SK-N-SH (cell line): ENCODE measurements around the gene JOSD2. TPM values are rescaled to one million over a fixed set of nuclear protein-coding genes. Genes with fewer than 3 reads are reported as not detected.

ENCODE experiments used
- CTCF ChIA-PET: fragments of 300-600, 350-600 bp; formaldehyde crosslinking; extraction: SDS; loops from one replicate; lab custom pipeline; 2021; lab: Yijun Ruan, JAX
- POLR2A ChIA-PET: fragments of 350-600 bp; sonication (Branson Sonifier 250); formaldehyde crosslinking; extraction: SDS; loops from one replicate; lab custom pipeline; 2020; ENCODE audit warnings: antibody characterized with exemption, inconsistent platforms; lab: Yijun Ruan, JAX
- DNase-seq: peaks from one replicate; pipeline ENCODE4 v3.0.0; 2012
- H2AFZ ChIP-seq: fragments of 200-600 bp; sonication (generic); 2 replicates; pipeline ENCODE4 v1.8.1; 2016; ENCODE audit warnings: antibody characterized with exemption, mild to moderate bottlenecking, low read depth
- H3F3A ChIP-seq: fragments of 200-600 bp; sonication (generic); replicated peaks from 2 replicates; pipeline ENCODE3; 2016; ENCODE audit warnings: antibody characterized with exemption, mild to moderate bottlenecking; ENCODE audit not compliant: insufficient read depth
- H3K27ac ChIP-seq, 2 experiments: fragments of 200-500 bp in 1 of 2; fragments of 200-600 bp in 1 of 2; sonication (Bioruptor generic) in 1 of 2; sonication (generic), shearing (Covaris generic) in 1 of 2; 2 replicates each; pipeline versions ENCODE4 v1.5.1 to v1.6.1; 2014 to 2016; ENCODE audit warnings: low read depth in 2 of 2, inconsistent platforms in 1 of 2, low read length in 1 of 2, mild to moderate bottlenecking in 1 of 2, mixed read lengths in 1 of 2
- H3K27me3 ChIP-seq: fragments of 200-600 bp; sonication (generic), shearing (Covaris generic); 2 replicates; pipeline ENCODE4 v1.6.1; 2016; ENCODE audit warnings: mixed run types; ENCODE audit not compliant: insufficient read depth
- H3K36me3 ChIP-seq, 2 experiments: fragments of 200-500 bp in 1 of 2; fragments of 200-600 bp in 1 of 2; sonication (Bioruptor generic) in 1 of 2; sonication (generic) in 1 of 2; replicated peaks in 1 of 2; 2 replicates each; pipeline versions ENCODE3 to v1.5.1; 2014 to 2016; ENCODE audit warnings: low read length in 1 of 2, mild to moderate bottlenecking in 1 of 2; ENCODE audit not compliant: insufficient read depth in 2 of 2, control insufficient read depth in 1 of 2
- H3K4me1 ChIP-seq, 2 experiments: fragments of 200-500 bp in 1 of 2; fragments of 200-600 bp in 1 of 2; sonication (Bioruptor generic) in 1 of 2; sonication (generic), shearing (Covaris generic) in 1 of 2; 2 replicates each; pipeline versions ENCODE4 v1.5.1 to v1.6.1; 2014 to 2016; ENCODE audit warnings: low read depth in 1 of 2, low read length in 1 of 2, mixed run types in 1 of 2; ENCODE audit not compliant: insufficient read depth in 2 of 2, control insufficient read depth in 1 of 2
- H3K4me2 ChIP-seq: fragments of 200-600 bp; sonication (generic), shearing (Covaris generic); 2 replicates; pipeline ENCODE4 v1.6.1; 2017; ENCODE audit warnings: mixed run types
- H3K4me3 ChIP-seq, 2 experiments: fragments of 200-500 bp in 1 of 2; fragments of 200-600 bp in 1 of 2; sonication (Bioruptor generic) in 1 of 2; sonication (generic), shearing (Covaris generic) in 1 of 2; 2 replicates each; pipeline versions ENCODE4 v1.5.1 to v1.8.1; 2014 to 2016; ENCODE audit warnings: low read depth in 2 of 2, inconsistent platforms in 1 of 2, low read length in 1 of 2, mild to moderate bottlenecking in 1 of 2, mixed read lengths in 1 of 2, moderate library complexity in 1 of 2
- H3K79me2 ChIP-seq: fragments of 200-600 bp; sonication (generic); 2 replicates; pipeline ENCODE4 v1.8.1; 2017; ENCODE audit warnings: mild to moderate bottlenecking; ENCODE audit not compliant: insufficient read depth
- H3K9ac ChIP-seq: fragments of 200-600 bp; sonication (generic); 2 replicates; pipeline ENCODE4 v1.6.1; 2017; ENCODE audit warnings: mixed run types
- H3K9me2 ChIP-seq: fragments of 200-600 bp; sonication (generic); 2 replicates; pipeline ENCODE4 v1.6.1; 2017; ENCODE audit warnings: mixed run types
- H3K9me3 ChIP-seq: fragments of 200-600 bp; sonication (generic); 2 replicates; pipeline ENCODE4 v1.6.1; 2017; ENCODE audit warnings: mixed run types, mild to moderate bottlenecking, moderate library complexity
- H4K20me1 ChIP-seq: fragments of 200-600 bp; sonication (generic); 2 replicates; pipeline ENCODE4 v1.6.1; 2017; ENCODE audit warnings: mild to moderate bottlenecking, mixed run types; ENCODE audit not compliant: insufficient read depth
- FOSL2 ChIP-seq: IDR thresholded peaks from 2 replicates; pipeline ENCODE4 v1.4.0; 2012; ENCODE audit warnings: low read depth, mild to moderate bottlenecking, moderate library complexity, borderline replicate concordance
- FOXJ3 ChIP-seq: sonication (generic); formaldehyde crosslinking; IDR thresholded peaks from 2 replicates; pipeline ENCODE4 v1.5.1; 2020; ENCODE audit warnings: mild to moderate bottlenecking, missing genetic modification reagents
- GABPA ChIP-seq: IDR thresholded peaks from 2 replicates; pipeline ENCODE4 v1.4.0; 2012; ENCODE audit warnings: low read depth, mild to moderate bottlenecking
- GATA2 ChIP-seq: sonication (generic); formaldehyde crosslinking; IDR thresholded peaks from 2 replicates; pipeline ENCODE4 v1.5.0; 2020; ENCODE audit warnings: mild to moderate bottlenecking, missing genetic modification reagents
- MAX ChIP-seq: IDR thresholded peaks from 2 replicates; pipeline ENCODE4 v1.4.0; 2012; ENCODE audit warnings: low read depth
- MEF2A ChIP-seq: IDR thresholded peaks from 2 replicates; pipeline ENCODE4 v1.4.0; 2012; ENCODE audit warnings: low read depth, borderline replicate concordance
- NRF1 ChIP-seq: IDR thresholded peaks from 2 replicates; pipeline ENCODE4 v1.6.1; 2012; ENCODE audit warnings: low read depth, mild to moderate bottlenecking, low read length
- POLR2AphosphoS5 ChIP-seq: IDR thresholded peaks from 2 replicates; pipeline ENCODE4 v1.6.1; 2012; ENCODE audit warnings: low read depth, low read length
- RFX5 ChIP-seq: IDR thresholded peaks from 2 replicates; pipeline ENCODE4 v1.6.1; 2012; ENCODE audit warnings: mild to moderate bottlenecking, improper control_type of control experiment, low read length
- RXRA ChIP-seq: IDR thresholded peaks from 2 replicates; pipeline ENCODE4 v1.4.0; 2012; ENCODE audit warnings: low read depth, mild to moderate bottlenecking, borderline replicate concordance
- SMC3 ChIP-seq: IDR thresholded peaks from 2 replicates; pipeline ENCODE4 v1.6.1; 2012; ENCODE audit warnings: low read depth, low read length, improper control_type of control experiment
- TAF1 ChIP-seq: IDR thresholded peaks from 2 replicates; pipeline ENCODE4 v1.6.1; 2012; ENCODE audit warnings: low read depth, mild to moderate bottlenecking, low read length, moderate library complexity, borderline replicate concordance
- TCF12 ChIP-seq: IDR thresholded peaks from 2 replicates; pipeline ENCODE4 v1.4.0; 2012
- TEAD4 ChIP-seq: IDR thresholded peaks from 2 replicates; pipeline ENCODE4 v1.4.0; 2012; ENCODE audit warnings: mild to moderate bottlenecking, borderline replicate concordance; ENCODE audit not compliant: insufficient read depth
- WGBS: methylation state at CpG from one replicate; pipeline ENCODE4 v1.1.6; 2017; ENCODE audit warnings: low lambda C conversion rate; 5-methylcytosine and 5-hydroxymethylcytosine counted together
- polyA plus RNA-seq, 3 experiments: library from polyadenylated mRNA; depleted of rRNA; stranded (reverse); fragments of >200 nt; gene quantifications; 2 replicates each; pipeline ENCODE4 v1.2.3, GENCODE V29; 2012

JOSD2 gene
- polyA plus RNA-seq, 1 of the 3 experiments (the other 2 are of a cell fraction), result 81.2 TPM

DNA sequence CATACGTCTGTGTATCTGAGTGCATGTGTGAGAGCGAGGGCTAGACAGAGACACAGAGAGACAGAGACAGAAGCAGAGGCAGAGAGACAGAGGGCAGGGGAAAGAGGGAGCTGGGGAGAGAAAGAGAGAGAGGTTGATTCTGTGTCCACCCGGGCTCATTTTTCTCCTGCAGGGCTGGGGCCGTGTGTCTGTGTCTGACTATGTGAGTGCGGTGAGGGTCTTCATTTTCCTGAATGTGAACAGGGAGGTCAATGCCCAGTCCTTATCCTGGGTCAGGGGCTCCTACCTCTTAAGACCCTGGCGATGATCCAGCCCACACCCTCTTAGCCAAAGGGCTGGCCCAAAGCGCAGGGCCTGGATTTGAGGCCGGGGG is 39.6 kb upstream of the JOSD2 start:
- Histone ChIP-seq H3K9me3 (no peaks in the 10 kb centered on the region), H4K20me1 (peaks cover 8% of the 10 kb centered on the region; the same call in 1 of the 2 replicates), H2AFZ (no peak overlapping the region), H3K4me2 (no peak overlapping the region), H3F3A (no peaks in the 10 kb centered on the region), H3K4me1 (peaks cover 0 to 26% of the 10 kb centered on the region in 2 experiments; a peak in 1 of 4 replicates), H3K9me2 (no peaks in the 10 kb centered on the region), H3K79me2 (no peaks in the 10 kb centered on the region), H3K36me3 (no peaks in the 10 kb centered on the region), H3K27me3 (no peaks in the 10 kb centered on the region), H3K27ac (no peak overlapping the region), H3K4me3 (no peak overlapping the region), H3K9ac (no peak overlapping the region)
- 90% methylated on average over 6 of the region's 8 CpGs for WGBS
- TF ChIP-seq POLR2AphosphoS5, result no peak
- TF ChIP-seq GABPA, result no peak
- no peak for TF ChIP-seq MEF2A
- no peak for TF ChIP-seq TCF12
- TF ChIP-seq TEAD4, result no peak
- TF ChIP-seq FOXJ3 (CRISPR knock-in tag), result no peak
- TF ChIP-seq GATA2 (CRISPR knock-in tag), result no peak
- TF ChIP-seq MAX, result no peak
- POLR2A ChIA-PET, result no interaction called here
- CTCF ChIA-PET, result interaction anchor here (2.3 kb wide), 1 partner anchor 13 kb away, joined by 14 read pairs; no protein-coding TSS in a partner anchor
- DNase-seq, result no peak

DNA sequence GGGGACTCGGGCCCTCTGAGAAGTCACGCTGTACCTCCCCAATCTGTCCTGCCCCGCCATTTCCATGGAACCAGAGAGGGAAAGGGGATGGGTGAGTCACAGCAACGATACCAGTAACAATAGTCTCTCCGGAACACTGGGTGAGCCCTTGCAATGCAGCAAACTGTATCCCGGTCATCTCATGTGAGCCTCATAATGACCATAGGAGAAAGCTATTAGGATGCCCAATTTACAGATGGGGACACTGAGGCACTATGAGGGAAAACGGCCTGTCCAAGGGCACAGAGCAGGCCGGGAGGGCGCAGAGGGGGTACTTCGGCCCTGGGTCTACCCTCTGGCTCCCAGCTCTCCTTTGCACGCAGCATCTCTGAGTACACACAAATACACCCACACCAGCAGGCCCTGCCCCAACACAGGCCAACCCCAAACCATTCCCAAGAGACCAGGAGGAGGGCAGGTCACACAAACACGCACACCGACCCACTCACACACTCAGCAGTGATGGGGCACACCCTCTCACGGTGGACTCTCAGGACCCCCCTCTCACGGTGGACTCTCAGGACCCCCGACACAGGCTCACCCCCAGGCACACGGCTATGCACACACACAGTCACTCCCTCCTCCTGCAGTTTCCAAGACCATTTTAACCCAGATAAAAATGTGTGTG is 39.1 kb upstream of the JOSD2 start:
- DNase-seq, result no peak
- Histone ChIP-seq H2AFZ (no peak overlapping the region), H3K9ac (no peak overlapping the region), H3K79me2 (no peaks in the 10 kb centered on the region), H3K4me3 (no peak overlapping the region), H3F3A (no peaks in the 10 kb centered on the region), H3K36me3 (no peaks in the 10 kb centered on the region), H3K9me3 (no peaks in the 10 kb centered on the region), H3K27ac (no peak overlapping the region), H4K20me1 (peaks cover 6% of the 10 kb centered on the region; the same call in 1 of the 2 replicates), H3K9me2 (no peaks in the 10 kb centered on the region), H3K4me2 (no peak overlapping the region), H3K4me1 (peaks cover 0 to 26% of the 10 kb centered on the region in 2 experiments; a peak in 1 of 4 replicates), H3K27me3 (no peaks in the 10 kb centered on the region)
- TF ChIP-seq MEF2A (no peak), TEAD4 (no peak), MAX (no peak), TCF12 (no peak), SMC3 (no peak), FOSL2 (no peak), TAF1 (no peak), RFX5 (no peak), NRF1 (no peak), RXRA (no peak)
- ChIA-PET CTCF (interaction anchor here (0.7 to 2.3 kb wide), 3 partner anchors 12 to 297 kb away, joined by 3 to 14 read pairs (median 3); no protein-coding TSS in a partner anchor), POLR2A (no interaction called here)
- WGBS, result 85% methylated on average over 16 of the region's 17 CpGs
